Psoas muscle (tissue), 8 donors: ENCODE results near the gene HDLBP. TPM values are rescaled to one million over a fixed set of nuclear protein-coding genes. Genes with fewer than 3 reads are reported as not detected.
"Not testable (repeated sequence)": the region's sequence is repeated elsewhere in the genome, so short reads cannot be mapped to it uniquely, and the experiment has no call there.

Source experiments
- ATAC-seq, 4 donors: fragments of 200-7000 bp; cut with Tn5 transposase; one replicate each; pipeline ENCODE4 v1.9.1; 2020; ENCODE audit warnings: moderate library complexity in 3 of 4, mild to moderate bottlenecking in 2 of 4
- DNase-seq, 2 donors: peaks; one replicate each; pipeline ENCODE4 v3.0.0-alpha.2; 2020
- H3K27ac ChIP-seq: fragments of 200-600 bp; one replicate; pipeline ENCODE4 v1.8.0; 2022
- H3K27me3 ChIP-seq, 3 donors: fragments of 200-600 bp in 1 of 3; one replicate each; pipeline versions ENCODE4 v1.6.1 to v1.8.0; 2013 to 2022; ENCODE audit warnings: low read length in 2 of 3, mild to moderate bottlenecking in 2 of 3, moderate library complexity in 1 of 3; ENCODE audit not compliant: insufficient read depth in 3 of 3
- H3K36me3 ChIP-seq, 2 donors: fragments of 200-600 bp in 1 of 2; one replicate each; pipeline versions ENCODE4 v1.6.1 to v1.8.0; 2013 to 2022; ENCODE audit warnings: low read depth in 1 of 2, mild to moderate bottlenecking in 1 of 2, moderate library complexity in 1 of 2; ENCODE audit not compliant: insufficient read depth in 1 of 2
- H3K4me1 ChIP-seq: fragments of 200-600 bp; one replicate; pipeline ENCODE4 v1.8.0; 2022
- H3K4me3 ChIP-seq: fragments of 200-600 bp; one replicate; pipeline ENCODE4 v1.8.0; 2022; ENCODE audit warnings: mild to moderate bottlenecking
- H3K9me3 ChIP-seq: fragments of 200-600 bp; one replicate; pipeline ENCODE4 v1.8.0; 2022
- CTCF ChIP-seq: fragments of 200-600 bp; IDR thresholded peaks from one replicate; pipeline ENCODE4 v1.8.0; 2022; ENCODE audit warnings: antibody characterized with exemption
- WGBS, 3 donors: extraction: QIAGEN DNeasy Blood & Tissue Kit; methylation state at CpG; one replicate each; pipeline versions ENCODE4 v1.1.6 to v1.1.7; 2013; 5-methylcytosine and 5-hydroxymethylcytosine counted together
- intact Hi-C, 2 donors: fragments of 100-400 bp; cut with DNase I; formaldehyde crosslinking; loops; one replicate each; pipeline versions ENCODE4 v1.11.0 to v1.14.2; 2022
- polyA plus RNA-seq, 3 donors: library from polyadenylated mRNA; stranded (reverse); fragments of 200-250 nt; gene quantifications; one replicate each; pipeline ENCODE4 v1.2.3, GENCODE V29; 2013
- total RNA-seq, 4 donors: library from RNA; stranded (reverse); fragmentation: NEBNext Ultra II Directional in 2 of 4; extraction: Animal tissue kit (Norgen Biotek cat#: 25700) in 2 of 4; gene quantifications; one replicate each; pipeline versions ENCODE4 v1.2.1 to v1.2.4, GENCODE V29; 2021 to 2023
- donor health status: healthy with polysubstance abuse.
- donor health status: DM: no; HTN: no; CAD: no; lungs with moderate emphysema.
- donor health status: Bipolar disorder and iron deficiency.
- donor health status: healthy.
- donor health status: DM: yes; HTN: yes; CAD: no.
- donor health status: DM: no; HTN: no; CAD: no.
- donor health status: DM: no; HTN: no; CAD: no.
- donor health status: DM: yes; HTN: yes; CAD: no.

The HDLBP gene
- total and polyA plus RNA-seq, 7 donors: 264 to 526 (median 421) TPM

DNA sequence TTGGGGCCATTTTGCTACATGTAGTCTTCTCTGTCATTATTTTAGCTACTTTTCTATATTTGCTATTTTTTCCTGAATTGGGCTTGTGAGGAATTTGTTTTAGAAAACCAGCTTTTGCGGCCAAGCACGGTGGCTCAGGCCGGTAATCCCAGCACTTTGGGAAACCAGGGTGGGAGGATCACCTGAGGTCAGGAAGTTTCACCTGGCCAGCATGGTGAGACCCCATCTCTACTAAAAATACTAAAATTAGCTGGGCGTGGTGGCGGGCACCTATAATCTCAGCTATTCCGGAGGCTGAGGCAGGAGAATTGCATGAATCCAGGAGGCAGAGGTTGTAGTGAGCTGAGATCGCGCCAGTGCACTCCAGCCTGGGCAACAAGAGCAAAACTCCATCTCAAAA lies 4.9 kb upstream of the HDLBP start:
- Histone ChIP-seq H3K9me3 (no peaks in the 10 kb centered on the region), H3K4me3 (no peak overlapping the region), H3K27ac (no peak overlapping the region), H3K4me1 (peaks cover 68% of the 10 kb centered on the region), H3K36me3 (peaks cover 0 to 14% of the 10 kb centered on the region in 2 donors), H3K27me3 (no peaks in the 10 kb centered on the region)
- intact Hi-C loops: no loop called here
- ATAC-seq: no peak
- 88 to 93% (median 91%) methylated on average over 8 of the region's 8 CpGs for WGBS, 3 donors
- no peak for DNase-seq
- TF ChIP-seq CTCF: no peak

- Histone ChIP-seq H3K4me1 (peaks cover 70% of the 10 kb centered on the region), H3K4me3 (peak overlapping the region; percentile 85), H3K27ac (peak overlapping the region; percentile 12)
- H3K9me3 ChIP-seq, H3K36me3 ChIP-seq, DNase-seq, H3K27me3 ChIP-seq, ATAC-seq: not testable (repeated sequence)
- intact Hi-C loops: loop anchor here (5.0 kb wide), 4 partner anchors 33 to 188 kb away; partner anchors contain the start of genes FARP2 (in 1 of the 2) and STK25 (in 1 of the 2)
- WGBS, 3 donors: 81 to 90% (median 85%) methylated on average over 6 of the region's 6 CpGs
Observed at GRCh38 chr2:241318830-241319229, 3.4 kb upstream of the HDLBP start.

DNA sequence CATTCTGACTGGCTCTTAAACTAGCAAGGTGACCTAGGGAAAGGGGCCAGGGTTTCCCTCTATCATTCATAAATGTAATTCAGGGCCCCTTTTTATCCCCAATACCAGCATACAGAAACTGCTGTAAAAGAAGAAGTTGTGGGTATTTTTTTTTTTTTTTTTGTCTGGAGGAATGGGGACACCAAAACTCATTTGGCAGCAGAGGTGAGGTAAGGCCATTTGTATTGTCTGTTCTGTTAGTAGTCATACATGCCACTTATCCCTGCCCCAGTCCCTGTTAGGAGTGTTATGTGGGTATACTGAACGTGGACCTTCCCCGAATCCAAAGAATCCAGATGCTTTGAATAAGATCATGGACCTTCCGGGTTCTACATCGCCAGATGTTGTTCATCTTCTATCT lies 1.9 kb upstream of the HDLBP start:
- intact Hi-C loops: loop anchor here (5.0 kb wide), 4 partner anchors 35 to 190 kb away; partner anchors contain the start of genes FARP2 (in 1 of the 2) and STK25 (in 1 of the 2)
- Histone ChIP-seq H3K27me3 (no peaks in the 10 kb centered on the region), H3K36me3 (no peaks in the 10 kb centered on the region), H3K27ac (peak overlapping the region; percentile 98), H3K4me3 (peak overlapping the region; percentile 85), H3K9me3 (no peaks in the 10 kb centered on the region), H3K4me1 (peaks cover 75% of the 10 kb centered on the region)
- ATAC-seq (no peak), DNase-seq (no peak)
- no peak for TF ChIP-seq CTCF
- 45 to 53% (median 49%) methylated on average over 4 of the region's 4 CpGs for WGBS, 3 donors

DNA sequence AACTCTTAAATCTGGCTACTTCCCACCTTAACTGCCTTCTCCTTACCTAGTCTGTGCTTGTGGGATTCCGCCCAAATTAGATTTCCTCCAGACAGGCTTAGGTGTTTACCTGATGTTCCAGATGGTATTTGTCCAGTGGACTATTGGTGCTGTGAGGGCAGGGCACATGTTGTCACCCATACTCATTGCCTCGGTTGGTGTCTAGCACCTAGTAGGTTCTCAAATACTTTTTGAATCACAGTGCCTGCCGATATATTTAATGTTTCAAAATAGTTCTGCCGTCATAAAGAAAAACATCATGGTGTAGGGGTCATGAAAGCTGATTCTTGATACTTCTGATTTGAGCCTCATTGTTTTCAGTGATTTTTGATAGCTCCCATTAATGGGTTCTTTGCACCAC lies 1.4 kb upstream of the HDLBP start:
- peak overlapping the region; percentile 98 for H3K27ac ChIP-seq
- no peak for TF ChIP-seq CTCF
- H3K4me3 ChIP-seq: peak overlapping the region; percentile 85
- ATAC-seq: no peak
- H3K9me3 ChIP-seq: no peaks in the 10 kb centered on the region
- WGBS, 3 donors: 8 to 16% (median 15%) methylated on average over 4 of the region's 4 CpGs
- no peak for DNase-seq
- H3K36me3 ChIP-seq: no peaks in the 10 kb centered on the region
- peaks cover 77% of the 10 kb centered on the region for H3K4me1 ChIP-seq
- H3K27me3 ChIP-seq: no peaks in the 10 kb centered on the region
- intact Hi-C loops: loop anchor here (1.0 to 5.0 kb wide), 5 partner anchors 35 to 190 kb away; partner anchors contain the start of genes FARP2 (in 1 of the 2) and STK25 (in 1 of the 2)

DNA sequence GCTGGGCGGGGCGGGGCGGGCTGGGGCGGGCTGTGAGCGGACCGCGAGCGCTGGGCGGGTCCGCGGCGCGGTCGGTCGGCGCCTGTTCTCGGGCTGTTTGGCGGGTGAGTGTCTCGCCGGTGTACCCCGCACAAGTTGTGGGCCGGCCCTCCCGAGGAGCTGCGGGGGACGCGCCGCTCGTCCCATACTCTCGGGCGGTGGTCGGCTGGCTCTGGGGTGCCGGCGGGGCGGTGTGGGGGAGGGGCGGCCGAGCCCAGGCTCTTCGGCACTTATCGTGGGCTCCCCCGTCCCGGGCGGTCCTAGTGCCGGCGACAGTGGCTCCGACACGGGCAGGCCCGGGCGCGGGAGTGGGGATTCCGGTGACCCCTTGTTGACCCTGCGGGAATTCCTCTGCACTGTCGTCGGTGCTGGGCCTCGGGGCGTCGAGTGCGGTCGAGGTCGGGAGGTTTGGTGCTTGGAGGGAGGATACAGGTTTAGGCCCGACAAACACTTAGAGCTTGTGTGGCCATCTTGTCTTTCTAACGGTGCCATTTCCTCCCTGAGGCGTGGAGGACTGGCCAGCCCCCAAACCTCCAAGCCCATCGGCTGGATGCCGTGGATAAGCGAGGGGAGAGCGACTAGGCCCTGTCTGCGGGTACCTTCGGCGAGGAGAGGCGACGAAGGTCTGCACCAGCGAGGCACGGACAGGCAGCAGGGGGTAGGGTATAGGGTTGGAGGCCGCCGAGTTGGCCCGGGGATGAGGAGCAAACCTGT lies 583 bp upstream of the HDLBP start, which contains the start of gene SEPTIN2:
SEPTIN2 (plus strand) TSS at position 47 of the 753 bp plus-strand sequence. CDS start 8,308 bp downstream, outside the sequence.
- intact Hi-C loops: loop anchor here (1.0 to 5.0 kb wide), 5 partner anchors 36 to 191 kb away; partner anchors contain the start of genes FARP2 (in 1 of the 2) and STK25 (in 1 of the 2)
- WGBS, 3 donors: 1 to 2% (median 1%) methylated on average over 44 to 75 of the region's 75 CpGs
- peak in 1 of 2 donors; percentile 84 for DNase-seq

More for the DNA sequence above, 583 bp upstream of the HDLBP start, which contains the start of gene SEPTIN2:
- peaks cover 77% of the 10 kb centered on the region for H3K4me1 ChIP-seq
- H3K27me3 ChIP-seq: no peaks in the 10 kb centered on the region
- peak within 1 kb of the TSS; percentile 98 for H3K27ac ChIP-seq
- no peaks in the 10 kb centered on the region for H3K9me3 ChIP-seq
- no peak for TF ChIP-seq CTCF
- peak; percentile 55 to 64 (median 56) for ATAC-seq
- H3K4me3 ChIP-seq: peak within 1 kb of the TSS; percentile 85
- H3K36me3 ChIP-seq: no peaks in the 10 kb centered on the region
